Fibroblast of skin of abdomen (primary cell): ENCODE data around the gene NOL4L.

Source experiments
- DNase-seq: peaks from one replicate; pipeline ENCODE4 v3.0.0-alpha.2; 2013

Gene NOL4L

GRCh38 chr20:32539026-32539816 lies 45.9 kb downstream of the NOL4L start:
- no peak for DNase-seq

- peak; percentile 33 for DNase-seq
These were observed 46.6 kb downstream of the NOL4L start for GRCh38 chr20:32538526-32538939.

GRCh38 chr20:32537657-32538525 lies 47.2 kb downstream of the NOL4L start:
- DNase-seq, result no peak

- DNase-seq, result no peak
These were observed 48.1 kb downstream of the NOL4L start for GRCh38 chr20:32536851-32537656.

- no peak for DNase-seq
These were observed 48.9 kb downstream of the NOL4L start for GRCh38 chr20:32535953-32536823.

GRCh38 chr20:32535316-32535952 lies 49.7 kb downstream of the NOL4L start:
- DNase-seq, result no peak

GRCh38 chr20:32534661-32535240 lies 50.4 kb downstream of the NOL4L start:
- DNase-seq, result no peak

GRCh38 chr20:32533732-32534131 lies 51.4 kb downstream of the NOL4L start:
- DNase-seq, result no peak

GRCh38 chr20:32532246-32532645 lies 52.9 kb downstream of the NOL4L start:
- DNase-seq, result no peak

GRCh38 chr20:32528905-32529670 lies 56.0 kb downstream of the NOL4L start:
- DNase-seq, result no peak

- no peak for DNase-seq
These were observed 56.8 kb downstream of the NOL4L start for GRCh38 chr20:32528171-32528891.

- DNase-seq, result no peak
These were observed 57.6 kb downstream of the NOL4L start for GRCh38 chr20:32527447-32528055.

GRCh38 chr20:32527052-32527446 lies 58.1 kb downstream of the NOL4L start:
- DNase-seq, result no peak

GRCh38 chr20:32526541-32526940 lies 58.6 kb downstream of the NOL4L start:
- DNase-seq, result no peak

- no peak for DNase-seq
These were observed 59.0 kb downstream of the NOL4L start for GRCh38 chr20:32526125-32526524.

GRCh38 chr20:32524829-32525501 lies 60.2 kb downstream of the NOL4L start:
- DNase-seq, result no peak

GRCh38 chr20:32523613-32524213 lies 61.4 kb downstream of the NOL4L start:
- no peak for DNase-seq
